K562 (cell line): ENCODE measurements around the gene MFAP1. TPM values are rescaled to one million over a fixed set of nuclear protein-coding genes. Genes with fewer than 3 reads are reported as not detected.

ENCODE experiments used
- CXXC5 ChIP-seq: fragments of 250-450 bp; sonication (Bioruptor Pico); IDR thresholded peaks from 2 replicates; pipeline ENCODE4 v1.8.0; 2022; ENCODE audit warnings: inconsistent platforms, mild to moderate bottlenecking, moderate library complexity
- FOXK2 ChIP-seq, 2 experiments: fragments of 450-650 bp; IDR thresholded peaks in 1 of 2; conservative IDR thresholded peaks in 1 of 2; 2 replicates each; pipeline ENCODE4 v1.6.1; 2016; ENCODE audit warnings: low read depth in 2 of 2, mild to moderate bottlenecking in 1 of 2
- KAT8 ChIP-seq: fragments of 450-650 bp; IDR thresholded peaks from 2 replicates; pipeline ENCODE4 v1.6.1; 2016; ENCODE audit warnings: low read depth, mild to moderate bottlenecking
- MTA1 ChIP-seq: fragments of 450-650 bp; IDR thresholded peaks from 2 replicates; pipeline ENCODE4 v1.6.1; 2017; ENCODE audit warnings: borderline replicate concordance
- PHF21A ChIP-seq: fragments of 450-650 bp; IDR thresholded peaks from 2 replicates; pipeline ENCODE4 v1.6.1; 2017; ENCODE audit warnings: low read depth, borderline replicate concordance
- PTRF ChIP-seq: fragments of 450-650 bp; IDR thresholded peaks from 2 replicates; pipeline ENCODE4 v1.6.1; 2016; ENCODE audit warnings: mild to moderate bottlenecking, missing genetic modification characterization, missing compliant biosample characterization
- SMC3 ChIP-seq: conservative IDR thresholded peaks from 2 replicates; pipeline ENCODE4 v1.6.1; 2011; ENCODE audit warnings: low read depth, low read length, improper control_type of control experiment; ENCODE audit not compliant: insufficient read depth
- TEAD1 ChIP-seq, 2 experiments: fragments of 450-650 bp in 1 of 2; sonication (generic) in 1 of 2; formaldehyde crosslinking; IDR thresholded peaks; 2 replicates each; pipeline versions ENCODE4 v1.4.0 to v1.8.0; 2020 to 2022; ENCODE audit warnings: mild to moderate bottlenecking in 2 of 2, missing genetic modification reagents in 1 of 2
- ZNF384 ChIP-seq: IDR thresholded peaks from 2 replicates; pipeline ENCODE4 v1.6.1; 2012; ENCODE audit warnings: low read depth, low read length, improper control_type of control experiment
- polyA plus RNA-seq, 8 experiments: library from polyadenylated mRNA; depleted of rRNA in 4 of 8; stranded (reverse) in 5 of 8; unstranded in 3 of 8; fragments of >200 nt; fragmentation: Nextera tagmentation in 2 of 8; fragmentation: Illumina TruSeq in 1 of 8; extraction: Ambion mirVana in 2 of 8; extraction: Trizol in 1 of 8; gene quantifications; 2 replicates each; pipeline versions ENCODE4 v1.2.1 to v1.2.3, GENCODE V29; 2011 to 2014; ENCODE audit warnings: inconsistent platforms in 1 of 8, missing spikeins in 1 of 8
- total RNA-seq, 7 experiments: library from RNA; depleted of rRNA in 6 of 7; stranded (reverse); fragments of >200 nt in 6 of 7; fragmentation: Illumina TruSeq in 2 of 7; extraction: Trizol in 2 of 7; gene quantifications; 2 replicates each; pipeline versions ENCODE4 v1.2.1 to v1.2.3, GENCODE V29; 2011 to 2021; ENCODE audit warnings: low replicate concordance in 1 of 7
- TF ChIP-seq, protein P1 (sequence below): fragments of 450-650 bp; IDR thresholded peaks from 2 replicates; pipeline ENCODE4 v1.6.1; 2016; ENCODE audit warnings: mild to moderate bottlenecking
- TF ChIP-seq, protein P2 (sequence below): fragments of 450-650 bp; IDR thresholded peaks from 2 replicates; pipeline ENCODE4 v1.6.1; 2014; ENCODE audit warnings: low read depth, mild to moderate bottlenecking, moderate library complexity, borderline replicate concordance
- TF ChIP-seq, protein P3 (sequence below): IDR thresholded peaks from 2 replicates; pipeline ENCODE4 v1.6.1; 2011; ENCODE audit warnings: borderline replicate concordance, low read depth, mild to moderate bottlenecking, moderate library complexity, low read length; ENCODE audit not compliant: insufficient read depth, poor library complexity, severe bottlenecking
- TF ChIP-seq, protein P4 (sequence below): sonication (generic); formaldehyde crosslinking; IDR thresholded peaks from 2 replicates; pipeline ENCODE4 v1.8.0; 2022; ENCODE audit warnings: missing genetic modification reagents, mild to moderate bottlenecking, moderate library complexity, borderline replicate concordance

Gene MFAP1
- total and polyA plus RNA-seq, 9 of the 15 experiments (the other 6 are each of a cell fraction or from before 2014, with no cell fraction given): 34.9 to 64.1 (median 48.2) TPM

GRCh38 chr15:43769584-43770228 lies 54.8 kb downstream of the MFAP1 start (continued):
- 0 out of 2 replicates have a peak, but pooled peaks have one; percentile 28 for TF ChIP-seq SMC3
- TF ChIP-seq, protein P1, sequence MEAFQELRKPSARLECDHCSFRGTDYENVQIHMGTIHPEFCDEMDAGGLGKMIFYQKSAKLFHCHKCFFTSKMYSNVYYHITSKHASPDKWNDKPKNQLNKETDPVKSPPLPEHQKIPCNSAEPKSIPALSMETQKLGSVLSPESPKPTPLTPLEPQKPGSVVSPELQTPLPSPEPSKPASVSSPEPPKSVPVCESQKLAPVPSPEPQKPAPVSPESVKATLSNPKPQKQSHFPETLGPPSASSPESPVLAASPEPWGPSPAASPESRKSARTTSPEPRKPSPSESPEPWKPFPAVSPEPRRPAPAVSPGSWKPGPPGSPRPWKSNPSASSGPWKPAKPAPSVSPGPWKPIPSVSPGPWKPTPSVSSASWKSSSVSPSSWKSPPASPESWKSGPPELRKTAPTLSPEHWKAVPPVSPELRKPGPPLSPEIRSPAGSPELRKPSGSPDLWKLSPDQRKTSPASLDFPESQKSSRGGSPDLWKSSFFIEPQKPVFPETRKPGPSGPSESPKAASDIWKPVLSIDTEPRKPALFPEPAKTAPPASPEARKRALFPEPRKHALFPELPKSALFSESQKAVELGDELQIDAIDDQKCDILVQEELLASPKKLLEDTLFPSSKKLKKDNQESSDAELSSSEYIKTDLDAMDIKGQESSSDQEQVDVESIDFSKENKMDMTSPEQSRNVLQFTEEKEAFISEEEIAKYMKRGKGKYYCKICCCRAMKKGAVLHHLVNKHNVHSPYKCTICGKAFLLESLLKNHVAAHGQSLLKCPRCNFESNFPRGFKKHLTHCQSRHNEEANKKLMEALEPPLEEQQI: no peak
- TF ChIP-seq, protein P2, sequence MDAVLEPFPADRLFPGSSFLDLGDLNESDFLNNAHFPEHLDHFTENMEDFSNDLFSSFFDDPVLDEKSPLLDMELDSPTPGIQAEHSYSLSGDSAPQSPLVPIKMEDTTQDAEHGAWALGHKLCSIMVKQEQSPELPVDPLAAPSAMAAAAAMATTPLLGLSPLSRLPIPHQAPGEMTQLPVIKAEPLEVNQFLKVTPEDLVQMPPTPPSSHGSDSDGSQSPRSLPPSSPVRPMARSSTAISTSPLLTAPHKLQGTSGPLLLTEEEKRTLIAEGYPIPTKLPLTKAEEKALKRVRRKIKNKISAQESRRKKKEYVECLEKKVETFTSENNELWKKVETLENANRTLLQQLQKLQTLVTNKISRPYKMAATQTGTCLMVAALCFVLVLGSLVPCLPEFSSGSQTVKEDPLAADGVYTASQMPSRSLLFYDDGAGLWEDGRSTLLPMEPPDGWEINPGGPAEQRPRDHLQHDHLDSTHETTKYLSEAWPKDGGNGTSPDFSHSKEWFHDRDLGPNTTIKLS: no peak
- TF ChIP-seq, protein P3, sequence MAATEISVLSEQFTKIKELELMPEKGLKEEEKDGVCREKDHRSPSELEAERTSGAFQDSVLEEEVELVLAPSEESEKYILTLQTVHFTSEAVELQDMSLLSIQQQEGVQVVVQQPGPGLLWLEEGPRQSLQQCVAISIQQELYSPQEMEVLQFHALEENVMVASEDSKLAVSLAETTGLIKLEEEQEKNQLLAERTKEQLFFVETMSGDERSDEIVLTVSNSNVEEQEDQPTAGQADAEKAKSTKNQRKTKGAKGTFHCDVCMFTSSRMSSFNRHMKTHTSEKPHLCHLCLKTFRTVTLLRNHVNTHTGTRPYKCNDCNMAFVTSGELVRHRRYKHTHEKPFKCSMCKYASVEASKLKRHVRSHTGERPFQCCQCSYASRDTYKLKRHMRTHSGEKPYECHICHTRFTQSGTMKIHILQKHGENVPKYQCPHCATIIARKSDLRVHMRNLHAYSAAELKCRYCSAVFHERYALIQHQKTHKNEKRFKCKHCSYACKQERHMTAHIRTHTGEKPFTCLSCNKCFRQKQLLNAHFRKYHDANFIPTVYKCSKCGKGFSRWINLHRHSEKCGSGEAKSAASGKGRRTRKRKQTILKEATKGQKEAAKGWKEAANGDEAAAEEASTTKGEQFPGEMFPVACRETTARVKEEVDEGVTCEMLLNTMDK: peak; percentile 53
- TF ChIP-seq, protein P4, sequence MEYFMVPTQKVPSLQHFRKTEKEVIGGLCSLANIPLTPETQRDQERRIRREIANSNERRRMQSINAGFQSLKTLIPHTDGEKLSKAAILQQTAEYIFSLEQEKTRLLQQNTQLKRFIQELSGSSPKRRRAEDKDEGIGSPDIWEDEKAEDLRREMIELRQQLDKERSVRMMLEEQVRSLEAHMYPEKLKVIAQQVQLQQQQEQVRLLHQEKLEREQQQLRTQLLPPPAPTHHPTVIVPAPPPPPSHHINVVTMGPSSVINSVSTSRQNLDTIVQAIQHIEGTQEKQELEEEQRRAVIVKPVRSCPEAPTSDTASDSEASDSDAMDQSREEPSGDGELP (CRISPR knock-in tag): no peak
- TF ChIP-seq PTRF (tag): no peak
- TF ChIP-seq ZNF384: peak; percentile 61
- TF ChIP-seq FOXK2 (conservative IDR thresholded peaks at IDR 0.05 in 1 of 2, IDR thresholded peaks at IDR 0.05 in 1 of 2; ENCODE audit: low read depth in 2 of 2): peak; percentile 18 to 60; a peak in 2 of 4 replicates
- no peak for TF ChIP-seq KAT8
- TF ChIP-seq TEAD1 (CRISPR knock-in tag; IDR thresholded peaks at IDR 0.05): no peak
- no peak for TF ChIP-seq CXXC5
- no peak for TF ChIP-seq PHF21A
- TF ChIP-seq MTA1: no peak
